Stimulated activated CD8-positive, alpha-beta memory T cell treated with anti-CD3 and anti-CD28 coated beads, Interleukin-7, amount 100 ng/mL, for 1 hour (primary cell): ENCODE results near the gene ATF7IP2.
A peak's percentile ranks its signal among the peaks of the same experiment; 100 is the strongest.
"Not testable (repeated sequence)": the region's sequence is repeated elsewhere in the genome, so short reads cannot be mapped to it uniquely, and the experiment has no call there.

Source experiments
- DNase-seq, 2 donors: peaks; one replicate each; pipeline ENCODE4 v3.0.0-alpha.2; 2020; ENCODE audit warnings: low read depth in 2 of 2

ATF7IP2 gene

DNA sequence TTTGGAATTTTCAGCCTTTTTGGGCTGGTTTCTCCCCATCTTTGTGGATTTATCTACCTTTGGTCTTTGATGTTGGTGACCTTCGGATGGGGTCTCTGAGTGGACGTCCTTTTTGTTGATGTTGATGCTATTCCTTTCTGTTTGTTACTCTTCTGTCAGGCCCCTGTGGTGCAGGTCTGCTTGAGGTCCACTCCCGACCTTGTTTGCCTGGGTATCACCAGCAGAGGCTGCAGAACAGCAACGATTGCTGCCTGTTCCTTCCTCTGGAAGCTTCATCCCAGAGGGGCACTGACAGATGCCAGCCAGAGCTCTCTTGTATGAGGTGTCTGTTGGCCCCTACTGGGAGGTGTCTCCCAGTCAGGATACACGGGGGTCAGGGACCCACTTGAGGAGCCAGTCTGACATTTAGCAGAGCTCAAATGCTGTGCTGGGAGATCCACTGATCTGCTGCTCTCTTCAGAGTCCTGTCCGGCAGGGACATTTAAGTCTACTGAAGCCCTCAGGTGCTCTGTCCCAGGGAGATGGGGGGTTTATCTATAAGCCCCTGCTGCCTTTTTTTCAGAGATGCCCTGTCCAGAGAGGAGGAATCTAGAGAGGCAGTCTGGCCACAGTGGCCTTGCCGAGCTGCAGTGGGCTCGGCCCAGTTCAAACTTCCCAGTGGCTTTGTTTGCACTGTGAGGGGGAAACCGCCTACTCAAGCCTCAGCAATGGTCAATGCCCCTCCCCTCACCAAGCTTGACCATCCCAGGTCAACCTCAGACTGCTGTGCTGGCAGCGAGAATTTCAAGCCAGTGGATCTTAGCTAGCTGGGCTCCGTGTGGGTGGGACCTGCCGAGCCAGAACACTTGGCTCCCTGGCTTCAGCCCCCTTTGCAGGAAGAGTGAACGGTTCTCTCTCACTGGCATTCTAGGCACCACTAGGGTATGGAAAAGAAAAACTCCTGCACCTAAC lies 66.6 kb downstream of the ATF7IP2 start:
- not testable (repeated sequence) for DNase-seq

DNA sequence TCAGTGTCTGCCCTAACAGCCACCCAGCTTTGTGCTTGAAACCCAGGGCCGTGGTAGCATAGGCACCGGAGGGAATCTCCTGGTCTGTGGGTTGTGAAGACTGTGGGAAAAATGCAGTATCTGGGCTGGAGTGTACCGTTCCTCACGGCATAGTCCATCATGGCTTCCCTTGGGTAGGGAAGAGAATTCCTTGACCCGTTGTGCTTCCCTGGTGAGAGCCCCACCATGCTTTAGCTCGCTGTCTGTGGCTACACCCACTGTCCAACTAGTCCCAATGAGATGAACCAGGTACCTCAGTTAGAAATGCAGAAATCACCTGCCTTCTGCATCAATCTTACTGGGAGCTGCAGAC lies 67.3 kb downstream of the ATF7IP2 start:
- DNase-seq: no peak

DNA sequence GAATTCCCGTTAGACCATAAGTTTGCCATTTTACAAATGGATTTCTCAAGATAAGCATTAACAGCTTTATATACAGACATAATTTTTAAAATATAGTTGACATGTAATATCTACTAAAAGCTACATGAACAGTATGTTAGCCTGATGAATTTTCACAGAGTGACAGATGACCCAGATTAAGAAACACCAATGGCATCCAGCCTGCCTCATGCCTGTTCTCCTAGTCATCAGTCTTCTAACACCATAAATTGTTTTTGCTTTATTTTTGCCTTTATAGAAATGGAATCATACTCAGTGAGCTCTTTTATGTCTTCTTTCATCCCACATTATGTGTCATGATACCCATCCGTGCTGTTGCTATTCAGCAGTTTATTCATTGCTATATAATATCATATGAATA lies 80.0 kb downstream of the ATF7IP2 start:
- no peak for DNase-seq

DNA sequence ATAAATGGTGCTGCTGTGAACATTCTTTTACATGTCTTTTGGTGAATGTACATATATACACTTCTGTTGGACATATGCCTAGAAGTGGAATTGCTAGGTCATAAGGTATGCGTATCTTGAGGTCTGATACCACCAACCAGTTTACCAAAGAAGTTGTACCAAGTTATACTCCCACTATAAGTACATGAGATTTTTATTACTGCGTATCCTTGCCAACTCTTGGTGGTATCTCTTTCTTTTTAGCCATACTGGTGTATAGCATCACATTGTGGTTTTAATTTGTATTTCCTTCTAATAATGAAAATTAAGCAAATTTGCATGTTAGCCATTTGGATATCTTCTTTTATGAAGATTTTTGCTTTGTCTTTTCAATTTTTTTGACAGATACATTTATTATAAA lies 80.5 kb downstream of the ATF7IP2 start:
- DNase-seq: no peak

DNA sequence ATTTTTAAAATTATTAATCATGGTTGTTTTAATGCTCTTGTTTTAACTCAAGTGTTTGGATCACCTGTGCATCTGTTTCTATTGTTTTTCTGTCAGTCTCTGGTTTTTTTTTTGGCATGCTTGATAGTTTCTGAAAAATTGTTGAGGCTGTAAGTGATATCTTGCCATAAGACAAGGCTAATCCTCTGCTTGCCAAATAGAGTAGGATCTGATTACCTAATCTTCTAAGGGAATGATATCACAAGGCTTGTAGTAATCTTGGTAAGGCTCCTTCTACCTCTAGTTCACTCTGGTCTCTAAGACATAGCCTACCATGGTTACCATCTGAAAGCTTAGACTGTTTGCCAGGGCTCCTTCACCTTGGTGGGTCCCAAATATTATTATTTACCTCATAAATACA lies 81.0 kb downstream of the ATF7IP2 start:
- DNase-seq: no peak

DNA sequence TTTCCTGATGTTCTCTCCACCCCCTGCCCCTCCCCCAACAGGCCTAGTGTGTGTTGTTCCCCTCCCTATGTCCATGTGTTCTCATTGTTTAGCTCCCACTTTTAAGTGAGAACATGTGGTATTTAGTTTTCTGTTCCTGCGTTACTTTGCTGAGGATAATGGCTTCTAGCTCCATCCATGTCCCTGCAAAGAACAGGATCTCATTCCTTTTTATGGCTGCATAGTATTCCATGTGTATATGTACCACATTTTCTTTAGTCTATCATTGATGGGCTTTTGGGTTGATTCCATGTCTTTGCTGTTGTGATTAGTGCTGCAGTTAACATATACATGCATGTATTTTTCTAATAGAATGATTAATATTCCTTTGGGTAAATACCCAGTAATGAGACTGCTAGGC lies 90.8 kb downstream of the ATF7IP2 start:
- not testable (repeated sequence) for DNase-seq

DNA sequence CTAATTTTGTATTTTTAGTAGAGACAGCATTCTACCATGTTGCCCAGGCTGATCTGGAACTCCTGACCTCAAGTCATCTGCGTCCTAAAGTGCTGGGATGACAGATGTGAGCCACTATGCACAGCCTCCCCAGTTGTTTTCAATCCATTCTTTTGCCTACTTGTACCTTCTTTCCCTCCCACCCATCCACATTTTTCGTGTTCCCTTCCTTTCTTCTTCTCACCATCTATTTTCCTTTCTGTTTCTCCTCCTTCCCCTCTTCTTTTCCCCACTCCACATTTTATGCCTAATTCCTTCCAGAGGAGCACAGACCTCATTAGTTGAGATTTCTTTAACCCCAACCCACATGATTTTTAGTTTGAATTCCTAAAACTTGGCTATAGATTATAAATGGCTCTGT lies 94.3 kb downstream of the ATF7IP2 start:
- DNase-seq: no peak

DNA sequence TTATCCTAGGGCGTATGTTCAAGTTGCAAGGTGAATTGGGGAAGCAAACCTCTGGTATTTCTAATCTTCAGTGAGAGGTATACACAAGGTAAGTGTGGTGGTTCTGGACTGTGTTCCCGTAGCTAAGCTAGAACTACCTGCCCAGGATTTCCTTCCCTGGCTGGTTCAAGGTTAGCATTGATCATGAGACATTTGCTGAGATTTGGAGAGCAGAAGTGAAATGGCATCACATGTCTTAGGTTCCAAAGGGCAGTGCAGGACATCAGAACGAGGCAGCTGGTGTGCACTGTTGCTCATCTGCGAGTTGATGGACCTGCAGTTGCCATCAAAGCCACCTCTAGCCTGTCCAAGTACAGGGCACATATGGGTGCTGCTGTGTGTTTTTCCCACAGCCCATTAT lies 99.3 kb downstream of the ATF7IP2 start:
- DNase-seq: no peak

DNA sequence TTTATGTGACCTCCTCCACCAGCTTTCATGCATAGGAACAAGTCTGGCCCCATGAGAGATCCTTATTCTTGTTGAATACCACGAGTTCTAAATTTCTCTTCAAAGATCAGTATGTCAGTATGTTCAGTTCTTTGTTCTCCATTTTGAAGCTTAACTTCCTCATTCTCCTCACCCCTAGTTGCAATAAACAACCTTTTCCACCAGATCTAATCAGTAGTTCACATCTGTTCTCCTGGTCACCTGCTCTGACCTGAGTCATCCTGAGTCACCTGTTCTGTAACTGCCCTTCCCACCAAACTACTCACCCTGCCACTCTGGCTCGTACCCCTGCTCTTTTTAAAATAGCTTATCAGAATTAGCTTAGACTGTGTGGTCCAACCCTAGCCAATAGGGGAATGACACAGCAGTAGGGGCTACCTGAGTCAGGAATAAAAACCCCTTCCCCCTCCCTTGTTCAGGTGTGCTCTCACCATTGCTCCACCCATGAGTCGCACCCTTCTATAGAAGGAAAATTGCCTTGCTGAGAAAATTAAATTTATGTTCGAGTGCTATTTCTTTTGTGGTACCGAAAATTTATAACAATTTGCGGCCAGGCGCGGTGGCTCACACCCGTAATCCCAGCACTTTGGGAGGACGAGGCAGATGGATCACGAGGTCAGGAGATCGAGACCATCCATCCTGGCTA lies 100.0 kb downstream of the ATF7IP2 start:
- no peak for DNase-seq

DNA sequence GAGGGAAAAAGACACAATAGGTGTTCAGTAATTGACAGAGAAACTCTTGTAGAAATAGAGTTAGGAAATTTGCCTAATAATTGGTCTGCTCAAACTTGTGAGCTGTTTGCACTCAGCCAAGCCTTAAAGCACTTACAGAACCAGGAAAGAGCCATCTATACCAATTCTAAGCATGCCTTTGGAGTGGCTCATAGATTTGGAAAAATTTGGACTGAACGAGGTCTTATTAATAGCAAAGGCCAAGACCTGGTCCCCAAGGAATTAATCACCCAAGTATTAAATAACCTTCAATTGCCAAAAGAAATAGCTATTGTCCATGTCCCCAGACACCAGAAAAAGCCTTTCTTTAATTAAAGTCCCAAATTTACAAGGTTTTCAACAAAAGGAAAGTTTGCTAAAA lies 104.3 kb downstream of the ATF7IP2 start:
- no peak for DNase-seq

DNA sequence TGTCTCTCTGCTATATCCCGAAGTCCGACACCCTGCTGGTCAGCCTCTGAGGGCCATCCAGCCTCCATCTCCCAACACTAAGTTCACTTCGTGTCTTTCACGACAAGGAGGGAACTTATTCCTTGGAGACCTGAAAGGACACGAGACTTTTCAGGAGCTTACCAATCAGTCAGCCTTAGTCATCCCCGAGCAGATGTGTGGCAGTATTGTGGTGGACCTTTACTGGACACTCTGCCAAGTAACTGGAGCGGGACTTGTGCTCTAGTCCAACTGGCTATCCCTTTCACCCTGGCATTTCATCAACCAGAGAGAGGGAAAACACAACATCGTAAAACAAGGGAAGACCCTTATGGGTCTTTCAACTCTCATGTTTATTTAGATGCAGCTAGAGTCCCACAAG lies 107.4 kb downstream of the ATF7IP2 start:
- DNase-seq: no peak

DNA sequence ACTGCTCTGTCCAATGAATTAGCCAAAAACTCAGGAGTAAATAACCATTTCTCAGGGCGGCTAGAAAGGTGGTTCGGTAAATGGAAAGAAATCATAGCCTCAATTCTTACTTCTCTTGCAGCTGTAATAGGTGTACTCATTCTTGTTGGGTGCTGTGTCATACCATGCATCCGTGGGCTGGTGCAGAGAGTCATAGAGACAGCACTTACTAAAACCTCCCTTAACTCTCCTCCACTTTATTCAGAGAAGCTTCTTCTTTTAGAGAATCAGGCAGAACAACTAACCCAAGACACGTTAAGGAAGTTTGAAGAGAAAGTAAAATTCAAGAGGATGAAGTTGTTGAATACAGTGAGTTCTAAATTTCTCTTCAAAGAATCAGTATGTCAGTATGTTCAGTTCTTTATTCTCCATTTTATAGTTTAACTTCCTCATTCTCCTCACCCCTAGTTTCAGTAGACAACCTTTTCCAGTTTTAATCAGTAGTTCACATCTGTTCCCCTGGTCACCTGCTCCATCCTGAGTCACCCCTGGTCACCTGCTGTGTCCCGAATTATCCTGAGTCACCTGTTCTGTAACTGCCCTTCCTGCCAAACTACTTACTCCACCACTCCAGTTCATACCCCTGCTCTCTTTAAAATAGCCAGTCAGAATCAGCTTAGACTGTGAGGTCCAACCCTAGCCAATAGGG lies 108.6 kb downstream of the ATF7IP2 start:
- no peak for DNase-seq

DNA sequence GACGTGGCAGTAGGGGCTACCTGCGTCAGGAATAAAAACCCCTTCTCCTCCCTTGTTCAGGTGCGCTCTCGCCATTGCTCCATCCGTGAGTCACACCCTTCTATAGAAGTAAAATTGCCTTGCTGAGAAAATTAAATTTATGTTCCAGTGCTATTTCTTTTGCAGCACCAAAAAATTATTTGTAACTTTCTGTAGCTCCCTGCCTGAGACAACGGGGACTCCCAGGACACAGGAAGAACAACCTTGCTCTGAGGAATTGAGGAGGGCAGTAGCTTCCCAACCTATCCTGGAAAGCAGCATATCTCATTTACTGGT lies 109.1 kb downstream of the ATF7IP2 start:
- DNase-seq: no peak

DNA sequence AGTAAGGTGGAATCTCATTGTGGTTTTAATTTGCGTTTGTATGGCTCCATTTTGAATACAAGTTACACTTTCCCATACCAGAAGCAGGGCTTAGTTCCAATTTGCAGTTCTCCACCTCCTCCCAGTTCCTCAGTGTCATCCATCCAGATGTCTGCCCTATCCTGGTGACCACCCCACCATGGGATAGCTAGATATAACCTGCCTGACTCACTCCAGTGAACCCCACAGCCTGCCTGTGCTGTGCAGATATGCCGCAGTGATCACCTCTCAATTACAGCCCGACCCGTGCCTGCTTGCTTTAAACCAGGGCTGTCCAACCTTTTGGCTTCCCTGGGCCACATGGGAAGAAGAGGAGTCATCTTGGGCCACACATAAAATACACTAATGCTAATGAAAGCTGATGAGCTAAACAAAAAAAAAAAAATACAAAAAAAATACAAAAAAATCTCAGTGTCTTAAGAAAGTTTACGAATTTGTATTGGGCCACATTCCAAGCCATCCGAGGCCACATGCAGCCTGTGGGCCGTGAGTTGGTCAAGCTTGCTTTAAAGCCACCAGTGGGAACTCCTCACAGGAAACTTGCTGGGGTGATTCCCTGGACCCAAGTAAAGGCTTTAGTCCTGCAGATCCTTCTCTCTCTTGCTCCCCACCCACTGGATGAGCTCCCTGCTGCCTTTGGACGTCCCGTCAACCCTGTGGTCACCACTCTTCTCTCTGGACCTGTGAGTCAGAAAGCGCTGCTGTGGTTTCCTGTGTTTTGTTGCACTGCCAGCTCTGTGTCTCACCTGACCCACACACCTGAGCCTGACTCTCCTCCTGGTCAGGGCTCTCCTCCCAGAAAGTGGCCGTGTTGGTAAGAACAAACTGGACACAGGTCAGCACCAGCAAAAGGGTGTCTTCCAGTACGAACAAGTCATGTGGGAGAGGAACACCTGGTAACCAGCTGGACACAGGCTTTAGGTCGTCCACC lies 111.6 kb downstream of the ATF7IP2 start:
- no peak for DNase-seq

DNA sequence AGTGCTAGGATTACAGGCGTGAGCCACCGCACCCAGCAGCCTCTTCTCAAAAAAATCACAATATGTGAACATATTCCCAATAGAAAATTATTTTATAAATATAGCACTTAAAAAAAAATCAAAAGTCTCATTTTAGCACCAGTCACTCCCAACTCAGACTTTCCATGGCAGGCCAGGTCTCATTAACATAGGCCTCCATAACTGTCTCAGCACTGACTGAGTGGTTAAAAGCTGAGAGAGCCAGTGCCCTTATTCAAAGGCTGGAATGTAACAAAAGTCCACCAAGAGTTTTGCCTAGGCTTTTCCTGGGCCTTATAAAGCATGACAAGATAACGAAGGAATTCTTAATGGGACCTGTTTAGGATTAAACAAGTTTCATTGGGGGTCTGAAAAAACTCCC lies 114.7 kb downstream of the ATF7IP2 start:
- DNase-seq: no peak

DNA sequence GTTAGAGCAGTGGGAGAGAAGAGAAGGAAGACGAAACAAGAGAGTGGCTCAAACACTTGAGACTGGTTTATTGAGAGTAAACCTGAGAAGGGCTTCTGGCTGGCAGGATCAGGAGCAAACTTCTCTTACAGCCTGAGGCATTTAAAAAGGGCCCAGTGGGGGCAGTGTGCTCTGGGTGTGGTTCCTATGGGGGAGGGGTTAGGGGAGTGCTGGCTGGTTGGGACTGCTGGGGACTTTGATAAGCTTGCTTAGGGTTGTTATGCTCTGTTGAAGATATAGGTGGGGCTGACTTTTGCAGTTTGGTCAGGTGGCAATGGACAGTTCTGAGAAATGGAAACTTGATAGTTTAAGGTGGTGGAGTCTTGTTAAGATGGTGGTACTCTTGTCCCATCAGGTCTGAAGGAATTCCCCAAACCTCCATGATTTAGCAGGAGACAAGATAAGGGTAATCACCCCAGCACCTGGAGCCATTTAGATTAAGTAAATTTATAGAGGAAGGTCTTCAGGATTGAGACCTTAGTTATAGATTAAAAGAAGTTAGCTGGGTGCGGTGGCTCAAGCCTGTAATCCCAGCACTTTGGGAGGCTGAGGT lies 115.3 kb downstream of the ATF7IP2 start:
- DNase-seq: no peak

DNA sequence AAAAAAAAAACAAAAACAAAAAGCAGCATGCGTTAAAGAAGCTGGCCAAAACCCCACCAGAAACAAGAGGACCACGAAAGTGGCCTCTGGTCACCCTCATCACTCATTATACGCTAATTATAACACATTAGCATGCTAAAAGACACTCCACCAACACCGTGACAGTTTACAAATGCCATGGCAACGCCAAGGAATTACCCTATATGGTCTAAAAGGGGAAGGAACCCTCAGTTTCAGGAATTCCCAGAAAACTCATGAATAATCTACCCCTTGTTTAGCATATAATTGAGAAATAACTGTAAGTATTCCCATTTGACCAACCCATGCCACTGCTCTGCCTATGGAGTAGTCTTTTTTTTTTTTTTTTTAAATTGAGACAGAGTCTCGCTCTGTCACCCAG lies 116.9 kb downstream of the ATF7IP2 start:
- DNase-seq: no peak

DNA sequence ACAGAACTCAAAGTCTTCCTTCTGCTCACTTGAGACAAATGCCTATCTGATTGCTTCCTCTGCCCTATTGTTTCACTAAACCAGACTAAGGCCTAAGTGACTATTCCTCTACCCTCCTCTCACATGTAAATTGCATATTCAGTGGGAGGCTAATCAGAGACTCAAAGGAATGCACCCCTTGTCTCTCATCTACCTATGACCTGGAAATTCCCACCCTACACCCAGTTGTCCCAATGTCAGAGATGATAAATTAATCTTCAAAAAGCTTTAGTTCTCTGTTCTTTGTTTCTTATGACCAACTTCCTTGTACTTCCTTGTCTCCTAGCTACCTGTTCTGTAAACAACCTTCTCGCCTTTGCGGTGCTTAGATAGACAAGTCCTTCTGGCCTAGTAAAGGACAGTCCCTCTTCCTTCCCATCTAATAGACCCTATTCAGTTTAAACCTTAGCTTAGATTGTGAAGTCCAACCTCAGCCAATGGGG lies 118.6 kb downstream of the ATF7IP2 start:
- no peak for DNase-seq

DNA sequence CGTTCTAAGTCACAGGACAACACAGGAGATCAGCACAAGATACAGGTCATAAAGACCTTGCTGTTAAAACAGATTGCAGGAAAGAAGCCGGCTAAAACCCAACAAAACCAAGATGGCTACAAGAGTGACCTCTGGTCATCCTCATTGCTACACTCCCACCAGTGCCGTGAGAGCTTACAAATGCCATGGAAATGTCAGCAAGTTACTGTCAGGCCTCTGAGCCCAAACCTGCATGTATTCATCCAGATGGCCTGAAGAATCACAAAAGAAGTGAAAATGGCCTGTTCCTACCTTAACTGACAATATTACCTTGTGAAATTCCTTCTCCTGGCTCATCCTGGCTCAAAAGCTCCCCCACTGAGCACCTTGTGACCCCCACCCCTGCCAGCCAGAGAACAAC lies 119.4 kb downstream of the ATF7IP2 start:
- not testable (repeated sequence) for DNase-seq

DNA sequence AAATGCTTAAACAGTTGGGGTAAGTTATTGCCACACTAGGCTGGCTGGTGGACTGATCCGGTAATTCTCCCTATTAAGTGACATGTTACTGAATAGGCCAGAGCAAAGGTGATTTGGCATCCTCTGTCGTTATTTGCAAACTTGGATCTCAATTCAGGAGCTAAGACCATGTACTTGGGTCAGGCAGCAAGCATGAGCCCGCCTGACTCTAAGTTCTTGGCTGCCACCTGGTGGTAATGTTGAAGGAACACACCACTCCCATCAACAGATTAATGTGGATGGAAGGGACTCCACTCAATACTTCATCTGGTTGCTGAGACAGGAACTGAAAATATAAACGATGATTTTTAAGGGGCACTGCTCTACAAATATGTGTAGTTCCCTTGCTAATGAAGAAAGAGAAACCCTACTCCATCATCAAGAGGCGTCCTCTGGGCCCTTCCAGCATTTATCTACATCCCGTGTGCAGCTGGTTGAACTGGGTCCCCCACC lies 123.7 kb downstream of the ATF7IP2 start:
- peak; percentile 20 to 33 for DNase-seq

DNA sequence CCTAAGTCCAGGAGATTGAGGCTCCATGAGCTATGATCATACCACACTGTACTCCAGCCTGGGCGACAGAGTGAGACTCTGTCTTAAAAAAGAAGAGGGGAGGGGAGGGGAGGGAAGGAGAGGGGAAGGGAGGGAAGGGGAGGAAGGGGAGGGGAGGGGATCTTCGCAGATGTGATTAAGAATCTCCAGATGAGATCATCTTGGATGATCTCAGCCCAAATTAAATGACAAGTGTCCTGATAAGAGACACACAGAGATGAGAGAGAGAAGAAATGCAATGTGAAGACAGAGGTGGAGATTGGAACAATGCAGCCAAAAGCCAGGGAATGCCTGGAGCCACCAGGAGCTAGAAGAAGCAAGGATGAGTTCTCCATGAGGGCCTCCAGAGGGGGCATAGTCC lies 124.4 kb downstream of the ATF7IP2 start:
- DNase-seq: no peak
